Measurements from ENCODE around the gene CD86.

CD86 gene

DNA sequence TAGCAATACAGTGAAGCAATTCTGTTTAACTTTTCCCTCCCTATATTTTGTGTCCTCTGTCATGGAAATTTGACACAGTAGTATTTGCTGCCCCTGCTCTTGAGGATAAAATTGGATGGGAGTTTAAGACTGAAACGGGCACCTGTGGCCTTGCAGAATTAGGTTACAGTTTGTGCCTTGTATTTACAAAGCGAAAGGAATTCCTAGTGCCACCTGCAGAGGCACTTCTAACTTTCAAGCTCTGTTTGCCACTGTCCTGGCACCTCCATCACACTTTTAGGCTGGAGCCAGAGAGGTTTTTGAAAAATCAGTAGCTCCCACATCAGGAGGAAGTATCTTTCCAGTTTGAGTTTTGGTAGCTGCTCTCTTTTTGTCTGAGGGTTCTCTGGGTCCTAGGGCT, 39.5 kb downstream of the CD86 start:
- Mint-ChIP-seq H3K36me3 (peaks cover 21% of the 10 kb centered on the region), H3K4me3 (no peak overlapping the region), H3K27ac (no peak overlapping the region), H3K9me3 (no peaks in the 10 kb centered on the region), H3K4me1 (peaks cover 35% of the 10 kb centered on the region), H3K27me3 (no peaks in the 10 kb centered on the region)
- ATAC-seq = no peak

DNA sequence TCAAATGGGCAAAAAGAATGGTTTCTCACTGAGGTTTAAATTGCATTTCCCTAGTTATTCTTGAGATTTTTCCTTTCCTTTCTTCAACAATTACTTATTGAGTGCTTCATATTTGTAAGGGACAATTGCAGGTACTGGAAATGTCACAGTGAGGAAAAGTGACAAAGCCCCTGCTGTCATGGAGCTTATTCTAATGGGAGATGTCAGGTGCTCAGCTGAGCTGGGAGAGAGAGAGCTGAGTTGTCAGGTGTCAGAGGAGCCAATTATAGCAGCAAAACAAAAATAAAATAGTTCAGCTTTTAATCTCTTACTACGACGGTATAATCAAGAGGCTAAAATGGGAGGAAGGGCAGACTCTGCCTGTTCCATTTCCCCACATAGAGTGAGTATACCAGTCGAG, 42.0 kb downstream of the CD86 start:
- Mint-ChIP-seq H3K4me1 (peaks cover 28% of the 10 kb centered on the region), H3K36me3 (peaks cover 19% of the 10 kb centered on the region), H3K27ac (no peak overlapping the region), H3K9me3 (no peaks in the 10 kb centered on the region), H3K27me3 (no peaks in the 10 kb centered on the region), H3K4me3 (no peak overlapping the region)
- ATAC-seq = no peak

DNA sequence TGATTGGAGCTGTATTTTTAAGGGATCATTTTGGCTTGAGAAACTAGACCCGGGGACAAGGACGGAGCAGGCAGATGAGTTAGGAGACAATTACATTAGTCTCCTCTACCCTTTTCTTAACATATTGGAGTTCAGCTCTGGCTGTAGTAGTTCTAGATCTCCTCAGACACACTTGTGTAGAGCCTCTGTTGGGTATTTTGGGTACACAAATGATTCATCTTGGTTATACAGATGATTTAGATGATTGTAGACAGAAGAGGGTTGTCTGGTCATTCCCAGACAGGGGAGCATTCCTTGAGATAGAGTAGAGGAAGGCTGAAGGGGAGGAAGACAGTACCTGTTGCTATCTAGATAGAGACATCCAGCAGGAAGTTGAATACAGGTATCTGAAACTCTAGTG, 43.4 kb downstream of the CD86 start:
- no peak overlapping the region for H3K27ac Mint-ChIP-seq
- no peaks in the 10 kb centered on the region for H3K9me3 Mint-ChIP-seq
- H3K27me3 Mint-ChIP-seq = no peaks in the 10 kb centered on the region
- H3K4me3 Mint-ChIP-seq = no peak overlapping the region
- peaks cover 12% of the 10 kb centered on the region for H3K36me3 Mint-ChIP-seq
- H3K4me1 Mint-ChIP-seq = peaks cover 29% of the 10 kb centered on the region
- no peak for ATAC-seq

DNA sequence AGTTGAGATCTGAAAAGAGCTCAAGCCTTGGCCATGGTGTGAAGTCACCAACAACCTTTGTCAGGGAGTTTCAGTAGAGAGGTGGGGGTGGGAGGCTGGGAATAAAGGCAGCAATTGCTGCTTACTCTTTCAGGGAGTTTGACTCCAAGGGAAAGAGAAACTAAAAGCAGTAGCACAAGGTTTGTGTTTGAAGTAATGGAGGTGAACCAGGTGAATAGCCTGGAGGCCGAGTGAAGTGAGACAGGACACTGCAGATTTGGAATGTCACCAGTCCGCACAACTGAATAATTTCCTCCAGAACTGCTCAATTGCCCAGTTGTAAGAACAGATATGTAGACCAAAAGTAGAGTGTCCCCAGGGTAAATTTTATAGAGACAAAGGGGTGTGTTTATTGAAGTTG, 44.1 kb downstream of the CD86 start:
- H3K9me3 Mint-ChIP-seq = no peaks in the 10 kb centered on the region
- H3K4me1 Mint-ChIP-seq = peaks cover 29% of the 10 kb centered on the region
- H3K27me3 Mint-ChIP-seq = no peaks in the 10 kb centered on the region
- H3K36me3 Mint-ChIP-seq = peaks cover 10% of the 10 kb centered on the region
- H3K4me3 Mint-ChIP-seq = no peak overlapping the region
- no peak for ATAC-seq
- H3K27ac Mint-ChIP-seq = no peak overlapping the region

DNA sequence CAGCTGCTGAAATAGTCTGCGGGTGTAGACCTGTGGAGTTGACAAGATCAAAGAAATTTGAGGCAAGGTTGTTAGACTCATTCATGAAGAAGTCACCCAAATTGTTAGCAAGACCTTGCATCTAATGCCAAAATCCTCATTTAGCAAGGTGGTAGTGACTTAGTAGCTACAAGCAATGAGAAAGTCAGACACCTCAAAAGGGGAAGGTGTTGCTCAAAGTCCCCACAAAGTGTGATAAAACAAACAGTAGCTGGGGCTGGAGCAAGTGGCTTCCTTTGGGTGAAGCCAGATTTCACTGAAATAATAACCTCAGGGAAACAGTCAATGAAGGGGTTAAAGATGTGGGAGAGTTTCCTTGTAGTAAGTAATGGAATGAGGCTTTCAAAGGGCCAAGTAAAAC, 44.9 kb downstream of the CD86 start:
- H3K27ac Mint-ChIP-seq = no peak overlapping the region
- H3K36me3 Mint-ChIP-seq = peaks cover 6% of the 10 kb centered on the region
- H3K27me3 Mint-ChIP-seq = no peaks in the 10 kb centered on the region
- no peaks in the 10 kb centered on the region for H3K9me3 Mint-ChIP-seq
- no peak overlapping the region for H3K4me3 Mint-ChIP-seq
- ATAC-seq = no peak
- peaks cover 34% of the 10 kb centered on the region for H3K4me1 Mint-ChIP-seq

DNA sequence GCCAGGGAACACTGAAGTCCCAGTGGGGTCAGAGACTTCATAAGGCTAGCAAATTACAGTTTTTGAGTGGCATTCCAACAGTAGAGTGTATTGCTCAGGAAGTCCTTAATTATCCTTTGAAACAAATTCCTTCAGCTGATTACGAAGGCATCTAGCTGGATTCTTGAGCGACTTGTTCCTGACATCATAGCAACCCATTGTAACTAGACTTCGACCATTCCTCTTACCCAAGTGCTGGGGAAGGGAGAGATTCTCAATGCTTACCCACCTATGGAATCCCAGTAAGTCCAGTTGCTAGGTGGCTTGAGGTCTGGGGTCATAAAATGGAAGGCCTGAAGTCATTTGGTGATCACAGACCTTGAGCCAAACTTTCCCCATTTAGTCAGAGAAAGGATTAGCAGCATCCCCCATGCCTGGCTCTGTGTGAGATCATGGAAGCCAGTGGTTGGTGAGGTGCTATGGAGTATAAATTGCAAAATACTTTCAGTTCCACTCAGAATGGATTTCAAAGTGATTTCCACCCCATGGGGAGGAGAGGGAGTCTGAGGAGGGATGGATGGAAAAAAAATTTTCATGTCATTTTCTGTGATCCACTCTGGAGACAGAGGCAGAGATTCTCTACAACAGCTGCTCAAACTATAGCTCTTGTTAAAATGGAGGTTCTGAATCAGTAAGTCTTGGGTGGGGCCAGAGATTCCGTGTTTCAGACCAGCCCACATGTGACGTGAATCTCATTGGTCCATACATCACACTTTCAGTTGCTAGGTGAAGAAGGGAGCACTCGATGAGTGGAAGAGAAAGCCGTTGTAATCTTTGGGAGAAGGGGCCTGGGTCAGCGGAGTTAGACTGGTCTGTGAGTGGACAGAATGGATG, 45.7 kb downstream of the CD86 start:
- Mint-ChIP-seq H3K27ac (no peak overlapping the region), H3K27me3 (no peaks in the 10 kb centered on the region), H3K9me3 (no peaks in the 10 kb centered on the region), H3K4me1 (peaks cover 38% of the 10 kb centered on the region), H3K4me3 (peak overlapping the region; percentile 52), H3K36me3 (peaks cover 10% of the 10 kb centered on the region)
- ATAC-seq = peak; percentile 52

DNA sequence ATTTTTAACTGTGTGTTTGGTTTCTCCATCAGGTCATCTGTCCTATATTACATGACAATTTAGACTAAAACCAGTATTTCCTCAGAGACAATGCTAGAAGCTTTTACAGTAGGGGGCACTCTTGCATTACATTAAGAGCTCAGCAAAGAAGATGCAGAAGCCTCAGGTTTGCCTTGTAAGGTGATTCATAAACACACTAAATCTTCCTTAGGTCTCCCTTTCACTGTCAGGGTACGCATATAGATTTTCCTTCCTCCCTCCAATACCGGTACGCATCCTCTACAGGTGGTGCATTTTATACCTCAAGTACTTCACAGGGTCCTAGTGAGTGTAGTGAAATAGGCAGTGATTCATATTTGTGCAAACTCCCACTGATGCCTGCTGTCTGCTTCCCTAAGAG, 46.5 kb downstream of the CD86 start:
- Mint-ChIP-seq H3K4me1 (peaks cover 39% of the 10 kb centered on the region), H3K9me3 (no peaks in the 10 kb centered on the region), H3K27me3 (no peaks in the 10 kb centered on the region), H3K4me3 (peak overlapping the region; percentile 21), H3K36me3 (peaks cover 13% of the 10 kb centered on the region), H3K27ac (no peak overlapping the region)
- peak; percentile 42 for ATAC-seq

DNA sequence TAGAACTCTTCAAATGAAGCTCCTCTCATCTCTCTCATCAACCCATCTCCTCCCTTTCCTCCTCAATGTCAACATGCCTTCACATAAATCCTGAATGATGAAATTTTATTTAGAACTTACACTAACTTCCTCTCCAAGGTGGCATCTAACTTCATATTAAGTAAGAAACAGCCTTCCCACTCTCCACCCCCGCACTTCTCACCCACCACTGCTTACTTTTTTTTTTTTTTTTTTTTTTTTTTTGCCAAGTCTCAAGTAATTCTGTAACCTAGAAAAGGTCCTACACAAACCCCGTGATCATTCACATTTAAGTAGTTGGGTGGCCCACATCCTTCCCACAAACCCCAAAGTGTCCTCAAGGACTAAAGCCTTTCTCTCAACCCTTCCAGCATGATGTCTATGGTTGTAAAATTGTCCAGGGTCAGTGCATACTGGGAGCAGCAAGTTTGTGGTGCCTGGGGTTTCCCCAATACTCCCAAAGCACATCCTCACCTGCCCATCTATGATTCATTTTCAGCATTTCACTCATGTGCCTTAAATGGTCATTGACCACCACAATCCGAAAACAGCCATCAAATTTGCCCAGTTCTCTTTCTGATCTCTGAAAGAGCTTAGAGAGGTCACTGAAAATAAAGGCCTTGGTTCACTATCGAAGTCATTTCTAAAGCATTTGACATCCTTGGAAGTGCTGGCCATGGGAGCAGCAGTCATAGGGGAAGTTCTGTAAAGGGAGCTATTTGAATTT, 47.2 kb downstream of the CD86 start:
- ATAC-seq = peak; percentile 83
- H3K4me3 Mint-ChIP-seq = peak overlapping the region; percentile 21

DNA sequence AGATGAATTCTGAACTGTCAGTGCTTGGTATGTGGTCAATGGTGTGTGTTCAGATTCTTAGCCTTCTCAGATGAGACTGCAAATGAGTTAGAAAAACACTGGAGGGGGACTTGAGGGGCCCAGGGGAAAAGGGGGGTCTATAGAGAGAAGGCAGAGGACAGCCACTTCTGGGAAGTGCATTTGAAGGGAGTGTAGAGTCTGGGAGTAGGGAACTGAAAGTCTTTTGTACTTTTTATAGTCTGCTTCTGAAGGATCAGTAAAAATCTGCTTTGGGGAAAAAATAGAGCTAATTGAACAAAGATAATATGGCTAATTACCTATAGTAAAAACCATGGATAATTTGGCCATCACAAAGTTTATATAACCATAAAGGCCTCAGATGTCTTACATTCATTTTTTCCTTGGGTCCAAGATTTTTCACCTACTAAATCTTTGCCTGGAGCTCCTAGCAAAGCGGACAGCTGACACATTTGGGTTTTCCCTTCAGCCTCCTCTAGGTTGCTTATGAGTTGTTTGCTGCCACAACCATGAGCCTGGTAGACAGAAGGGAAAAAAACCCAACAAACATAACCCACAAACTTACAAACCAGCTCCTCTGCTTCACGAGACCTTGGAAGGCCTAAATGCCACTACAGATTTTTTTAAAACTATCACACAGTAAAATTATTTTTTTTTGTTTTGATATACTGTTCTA, 48.8 kb downstream of the CD86 start:
- H3K4me1 Mint-ChIP-seq = peaks cover 39% of the 10 kb centered on the region
- H3K9me3 Mint-ChIP-seq = no peaks in the 10 kb centered on the region
- H3K27me3 Mint-ChIP-seq = no peaks in the 10 kb centered on the region
- H3K4me3 Mint-ChIP-seq = no peak overlapping the region
- peaks cover 34% of the 10 kb centered on the region for H3K36me3 Mint-ChIP-seq
- peak overlapping the region; percentile 67 for H3K27ac Mint-ChIP-seq
- peak; percentile 58 for ATAC-seq

More for the DNA sequence above, 47.2 kb downstream of the CD86 start:
- Mint-ChIP-seq H3K4me1 (peaks cover 39% of the 10 kb centered on the region), H3K9me3 (no peaks in the 10 kb centered on the region), H3K27me3 (no peaks in the 10 kb centered on the region), H3K27ac (no peak overlapping the region), H3K36me3 (peaks cover 19% of the 10 kb centered on the region)

DNA sequence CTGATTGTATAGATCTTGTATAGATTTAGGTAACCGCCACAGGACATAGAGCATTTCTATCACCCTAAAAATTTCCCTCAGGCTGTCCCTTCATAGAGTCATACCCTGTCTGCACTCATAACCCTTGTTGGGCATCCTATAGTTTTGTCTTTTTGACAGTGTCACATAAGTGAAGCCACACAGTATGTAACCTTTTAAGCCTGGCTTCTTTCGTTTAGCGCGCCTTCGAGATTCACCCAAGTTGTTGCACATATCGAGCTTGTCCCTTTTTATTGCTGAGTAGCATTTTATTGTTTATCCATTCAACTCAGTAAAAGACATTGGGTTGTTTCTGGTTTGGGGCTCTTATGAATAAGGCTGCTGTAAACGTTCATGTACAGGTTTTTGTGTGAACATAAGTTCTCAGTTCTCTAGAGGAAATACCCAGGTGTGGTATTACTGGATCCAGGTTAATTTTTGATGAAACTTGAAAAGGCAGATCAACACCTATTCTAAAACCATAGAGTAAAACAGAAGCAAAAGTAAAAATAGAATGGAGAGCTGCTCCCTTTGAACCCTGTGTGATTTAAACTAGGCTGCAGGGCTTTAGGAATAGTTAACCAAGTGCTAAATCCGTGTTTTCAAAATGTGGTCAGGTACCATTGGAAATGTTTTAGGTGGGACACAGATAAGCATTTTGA, 49.5 kb downstream of the CD86 start:
- Mint-ChIP-seq H3K9me3 (no peaks in the 10 kb centered on the region), H3K27ac (peak overlapping the region; percentile 67), H3K4me3 (no peak overlapping the region), H3K4me1 (peaks cover 39% of the 10 kb centered on the region), H3K36me3 (peaks cover 34% of the 10 kb centered on the region), H3K27me3 (no peaks in the 10 kb centered on the region)
- peak; percentile 18 for ATAC-seq

DNA sequence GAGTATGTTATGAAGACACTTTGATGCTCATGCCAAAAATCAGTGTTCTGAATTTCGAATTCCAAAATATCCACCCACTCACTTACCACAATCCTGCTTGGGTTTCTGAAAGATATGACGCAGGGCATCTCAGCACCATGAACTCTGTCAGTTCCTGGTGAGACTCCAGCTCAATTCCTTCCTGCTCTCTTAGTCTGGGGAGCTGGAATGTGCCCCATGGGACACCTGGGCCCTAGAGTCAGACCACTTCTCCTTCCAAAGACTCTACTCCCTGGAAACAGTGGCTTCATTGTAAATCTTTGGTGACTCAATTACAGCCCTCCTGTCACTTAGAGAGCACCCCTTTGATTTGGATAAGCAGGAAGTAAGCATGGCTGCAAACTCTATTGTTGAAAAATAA, 50.5 kb downstream of the CD86 start:
- H3K9me3 Mint-ChIP-seq = no peaks in the 10 kb centered on the region
- peaks cover 36% of the 10 kb centered on the region for H3K36me3 Mint-ChIP-seq
- H3K4me1 Mint-ChIP-seq = peaks cover 41% of the 10 kb centered on the region
- no peaks in the 10 kb centered on the region for H3K27me3 Mint-ChIP-seq
- no peak overlapping the region for H3K4me3 Mint-ChIP-seq
- H3K27ac Mint-ChIP-seq = no peak overlapping the region
- ATAC-seq = no peak

DNA sequence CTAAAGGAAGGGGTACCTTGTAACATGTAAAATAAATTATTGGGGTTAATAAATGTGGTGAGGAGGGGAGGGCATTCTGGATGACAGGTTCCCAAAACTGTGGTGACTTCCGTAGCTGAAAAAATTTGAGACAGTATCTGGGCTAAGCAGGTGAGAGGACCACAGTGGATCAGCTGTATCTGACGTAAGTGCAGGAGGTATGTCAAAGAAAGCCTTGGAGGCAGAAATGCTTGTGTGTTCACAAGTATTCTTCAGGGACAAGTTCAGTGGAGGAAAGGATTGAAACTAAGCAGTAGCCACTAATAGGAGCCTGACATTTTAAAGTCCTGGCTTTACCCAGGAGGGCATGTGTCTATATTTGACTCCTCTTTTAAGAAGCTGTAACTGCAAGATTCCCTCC, 52.0 kb downstream of the CD86 start:
- Mint-ChIP-seq H3K4me3 (no peak overlapping the region), H3K9me3 (no peaks in the 10 kb centered on the region), H3K4me1 (peaks cover 44% of the 10 kb centered on the region), H3K27me3 (no peaks in the 10 kb centered on the region), H3K27ac (no peak overlapping the region), H3K36me3 (peaks cover 51% of the 10 kb centered on the region)
- no peak for ATAC-seq

DNA sequence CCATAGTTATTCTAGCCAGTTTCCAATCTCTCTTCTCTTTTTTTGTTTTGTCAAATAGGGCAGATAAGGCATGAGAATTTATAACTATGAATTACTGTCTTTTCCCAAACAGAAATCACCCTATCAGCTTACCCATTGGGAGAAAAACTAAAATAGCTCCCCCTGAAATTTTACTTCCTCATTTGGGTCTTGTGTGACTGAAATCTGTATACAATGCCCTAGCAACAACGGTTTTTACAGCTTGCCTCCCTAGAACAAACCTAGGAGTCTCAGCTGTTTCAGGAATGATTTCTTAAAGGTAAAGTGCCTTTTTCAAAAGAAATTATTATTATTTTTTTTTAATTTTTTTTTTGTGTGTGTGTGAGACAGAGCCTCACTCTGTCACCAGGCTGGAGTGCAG, 56.8 kb downstream of the CD86 start:
- Mint-ChIP-seq H3K9me3 (peaks cover 3% of the 10 kb centered on the region), H3K27ac (no peak overlapping the region), H3K4me3 (no peak overlapping the region), H3K27me3 (no peaks in the 10 kb centered on the region), H3K36me3 (peaks cover 54% of the 10 kb centered on the region), H3K4me1 (peaks cover 18% of the 10 kb centered on the region)
- no peak for ATAC-seq

DNA sequence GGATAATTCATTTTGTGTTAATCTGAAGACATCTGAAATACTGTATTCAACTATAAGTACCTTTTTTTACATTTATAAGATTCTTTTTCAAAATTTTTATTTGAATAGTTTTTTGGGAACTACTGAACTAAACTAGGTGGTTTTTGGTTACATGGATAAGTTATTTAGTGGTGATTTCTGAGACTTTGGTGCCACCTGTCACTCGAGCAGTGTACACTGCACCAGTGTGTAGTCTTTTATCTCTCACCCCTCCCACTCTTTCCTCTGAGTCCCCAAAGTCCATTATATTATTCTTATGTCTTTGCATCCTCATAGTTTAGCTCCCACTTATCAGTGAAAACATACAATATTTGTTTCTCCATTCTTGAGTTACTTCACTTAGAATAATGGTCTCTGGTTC, 57.6 kb downstream of the CD86 start:
- H3K36me3 Mint-ChIP-seq = peaks cover 53% of the 10 kb centered on the region
- H3K4me3 Mint-ChIP-seq = no peak overlapping the region
- H3K27me3 Mint-ChIP-seq = no peaks in the 10 kb centered on the region
- H3K4me1 Mint-ChIP-seq = peaks cover 18% of the 10 kb centered on the region
- ATAC-seq = no peak
- H3K27ac Mint-ChIP-seq = no peak overlapping the region
- H3K9me3 Mint-ChIP-seq = peaks cover 3% of the 10 kb centered on the region

DNA sequence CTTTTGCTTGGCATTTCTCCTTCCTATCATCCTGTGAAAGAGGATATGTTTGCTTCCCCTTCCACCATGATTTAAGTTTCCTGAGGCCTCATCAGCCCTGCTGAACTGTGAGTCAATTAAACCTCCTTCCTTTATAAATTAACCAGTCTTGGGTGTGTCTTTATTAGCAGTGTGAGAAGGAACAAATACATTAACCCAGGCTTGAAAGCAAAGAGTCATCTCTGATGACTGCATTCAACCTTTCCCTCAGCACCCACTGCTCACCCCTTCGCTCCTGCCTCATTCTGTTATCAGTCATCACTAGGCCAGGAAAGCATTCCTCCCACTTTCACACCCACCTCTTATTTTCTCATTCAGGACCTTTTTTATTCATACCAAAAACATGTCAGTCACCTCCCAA, 68.7 kb downstream of the CD86 start:
- Mint-ChIP-seq H3K27ac (no peak overlapping the region), H3K4me1 (no peaks in the 10 kb centered on the region), H3K4me3 (no peak overlapping the region), H3K9me3 (peaks cover 19% of the 10 kb centered on the region), H3K36me3 (peaks cover 66% of the 10 kb centered on the region), H3K27me3 (no peaks in the 10 kb centered on the region)
- ATAC-seq = no peak

Measured in stimulated activated memory B cell treated with anti-CD40 and anti-IgM and Interleukin-4, amounts not matched to agents 10 μg/mL and 1 μg/mL and 100 μg/mL, for 72 hours (primary cell).